ENCODE data around the gene CLIP1.

GRCh38 chr12:122389677-122390076, 32.8 kb downstream of the CLIP1 start:
- TF ChIP-seq, protein P1, sequence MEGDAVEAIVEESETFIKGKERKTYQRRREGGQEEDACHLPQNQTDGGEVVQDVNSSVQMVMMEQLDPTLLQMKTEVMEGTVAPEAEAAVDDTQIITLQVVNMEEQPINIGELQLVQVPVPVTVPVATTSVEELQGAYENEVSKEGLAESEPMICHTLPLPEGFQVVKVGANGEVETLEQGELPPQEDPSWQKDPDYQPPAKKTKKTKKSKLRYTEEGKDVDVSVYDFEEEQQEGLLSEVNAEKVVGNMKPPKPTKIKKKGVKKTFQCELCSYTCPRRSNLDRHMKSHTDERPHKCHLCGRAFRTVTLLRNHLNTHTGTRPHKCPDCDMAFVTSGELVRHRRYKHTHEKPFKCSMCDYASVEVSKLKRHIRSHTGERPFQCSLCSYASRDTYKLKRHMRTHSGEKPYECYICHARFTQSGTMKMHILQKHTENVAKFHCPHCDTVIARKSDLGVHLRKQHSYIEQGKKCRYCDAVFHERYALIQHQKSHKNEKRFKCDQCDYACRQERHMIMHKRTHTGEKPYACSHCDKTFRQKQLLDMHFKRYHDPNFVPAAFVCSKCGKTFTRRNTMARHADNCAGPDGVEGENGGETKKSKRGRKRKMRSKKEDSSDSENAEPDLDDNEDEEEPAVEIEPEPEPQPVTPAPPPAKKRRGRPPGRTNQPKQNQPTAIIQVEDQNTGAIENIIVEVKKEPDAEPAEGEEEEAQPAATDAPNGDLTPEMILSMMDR (conservative IDR thresholded peaks at IDR 0.05; ENCODE audit: low read depth, low read length) = no peak
- no peak for TF ChIP-seq EZH2 (IDR thresholded peaks at IDR 0.05; ENCODE audit: borderline replicate concordance, low read depth, low read length, poor library complexity, severe bottlenecking)

All from A673 (cell line).